LHCN-M2 (cell line): ENCODE measurements around the gene PBX1. TPM values are rescaled to one million over a fixed set of nuclear protein-coding genes. Genes with fewer than 3 reads are reported as not detected.

Source experiments
- DNase-seq: peaks from one replicate; pipeline ENCODE4 v3.0.0-alpha.2; 2012; ENCODE audit warnings: low read depth
- total RNA-seq: library from RNA; depleted of rRNA; stranded (reverse); fragments of >200 nt; gene quantifications from 2 replicates; pipeline ENCODE4 v1.2.3, GENCODE V29; 2014

The PBX1 gene
- total RNA-seq, 1 experiment from 2014 or later: 3.6 TPM

GRCh38 chr1:164863056-164863455 lies 304.1 kb downstream of the PBX1 start:
- DNase-seq: no peak

GRCh38 chr1:164864161-164864560 lies 305.2 kb downstream of the PBX1 start:
- DNase-seq: no peak

GRCh38 chr1:164865385-164865784 lies 306.4 kb downstream of the PBX1 start:
- no peak for DNase-seq

- no peak for DNase-seq
Measured at GRCh38 chr1:164867590-164867989, 308.6 kb downstream of the PBX1 start.

- no peak for DNase-seq
Measured at GRCh38 chr1:164868990-164869389, 310.0 kb downstream of the PBX1 start.

- no peak for DNase-seq
Measured at GRCh38 chr1:164875518-164875917, 316.5 kb downstream of the PBX1 start.

- DNase-seq: no peak
Measured at GRCh38 chr1:164876398-164877116, 317.6 kb downstream of the PBX1 start.

GRCh38 chr1:164880199-164880598 lies 321.2 kb downstream of the PBX1 start:
- no peak for DNase-seq

GRCh38 chr1:164880644-164881043 lies 321.7 kb downstream of the PBX1 start:
- no peak for DNase-seq

- DNase-seq: no peak
Measured at GRCh38 chr1:164885311-164885710, 326.3 kb downstream of the PBX1 start.

GRCh38 chr1:164886101-164886500 lies 327.1 kb downstream of the PBX1 start:
- DNase-seq: no peak

GRCh38 chr1:164891615-164892014 lies 332.6 kb downstream of the PBX1 start:
- no peak for DNase-seq

- no peak for DNase-seq
Measured at GRCh38 chr1:164895026-164895912, 336.3 kb downstream of the PBX1 start.

GRCh38 chr1:164901031-164901430 lies 342.0 kb downstream of the PBX1 start:
- DNase-seq: no peak
